RKO (cell line): ENCODE measurements around the gene CBARP.
A peak's percentile ranks its signal among the peaks of the same experiment; 100 is the strongest.

Source experiments
- DNase-seq: peaks from one replicate; pipeline ENCODE4 v3.0.0-alpha.2; 2016; ENCODE audit warnings: low spot score

Gene CBARP

DNA sequence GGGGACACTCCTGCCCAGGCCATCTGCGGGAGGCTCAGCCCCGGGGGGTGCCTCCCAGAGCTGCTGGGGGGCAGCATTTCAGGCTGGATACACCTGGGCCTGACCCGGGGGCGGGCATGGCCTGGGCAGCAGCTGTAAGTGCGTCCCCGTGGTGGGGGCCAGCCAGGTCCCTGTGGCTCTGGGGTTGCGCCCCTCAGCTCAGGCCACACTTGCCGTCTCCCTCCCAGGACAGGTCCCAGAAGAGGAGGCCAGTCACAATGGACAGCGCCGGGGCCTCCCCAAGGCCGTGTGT is 11.6 kb downstream of the CBARP start:
- DNase-seq = no peak

DNA sequence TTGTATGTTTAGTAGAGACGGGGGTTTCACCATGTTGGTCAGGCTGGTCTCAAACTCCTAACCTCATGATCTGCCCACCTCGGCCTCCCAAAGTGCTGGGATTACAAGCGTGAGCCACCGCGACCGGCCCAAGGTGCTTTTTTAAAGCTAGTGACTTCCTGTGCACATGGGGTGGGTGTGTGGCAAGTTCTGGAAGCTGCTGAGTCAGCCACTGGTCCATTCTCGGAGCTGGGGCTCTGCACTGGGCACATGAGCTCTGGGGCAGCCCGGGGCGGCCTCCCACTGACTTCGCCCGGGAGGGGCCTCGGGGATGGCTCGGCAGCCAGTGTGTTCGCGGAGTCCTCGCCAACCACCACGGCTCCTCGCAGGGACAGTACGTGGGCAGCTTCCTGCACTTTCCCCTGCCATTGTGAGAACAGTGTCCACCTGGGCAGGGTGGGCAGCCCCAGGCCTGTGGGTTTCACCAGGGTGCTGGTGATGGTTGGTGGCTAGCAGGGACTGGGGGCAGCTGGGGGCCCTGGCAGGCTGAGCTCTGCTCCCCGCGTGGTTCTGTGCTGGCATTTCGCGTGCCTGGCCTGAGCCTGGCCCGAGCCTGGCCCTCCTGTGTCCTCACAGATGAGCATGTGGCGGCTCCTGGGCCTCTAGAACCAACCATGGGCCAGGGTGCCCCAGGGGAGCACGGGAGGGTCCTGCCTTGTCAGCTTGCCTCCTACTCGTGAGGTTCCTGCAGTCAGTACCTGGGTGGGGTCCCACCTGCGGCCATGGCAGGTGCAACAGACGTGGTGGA is 12.2 kb downstream of the CBARP start:
- no peak for DNase-seq

DNA sequence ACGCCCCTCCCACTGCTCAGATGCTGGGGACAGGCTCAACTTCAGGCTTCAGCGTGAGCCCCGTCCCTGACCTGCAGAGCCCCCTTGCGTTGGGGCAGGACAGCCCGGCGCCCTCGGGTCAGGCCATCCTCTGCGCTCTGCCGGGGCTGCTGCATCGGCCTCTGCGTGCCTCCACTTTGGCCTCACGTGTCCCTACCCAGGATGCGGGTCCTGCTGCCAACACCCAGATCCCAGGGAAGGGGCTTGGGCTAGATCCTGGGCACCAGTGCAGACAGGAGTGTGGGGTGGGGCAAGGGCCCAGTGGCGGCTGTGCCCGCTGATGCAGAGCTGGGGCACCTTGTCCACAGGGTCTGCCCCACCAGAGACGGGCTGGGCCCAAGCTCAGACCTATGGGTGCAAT is 13.0 kb downstream of the CBARP start:
- no peak for DNase-seq

DNA sequence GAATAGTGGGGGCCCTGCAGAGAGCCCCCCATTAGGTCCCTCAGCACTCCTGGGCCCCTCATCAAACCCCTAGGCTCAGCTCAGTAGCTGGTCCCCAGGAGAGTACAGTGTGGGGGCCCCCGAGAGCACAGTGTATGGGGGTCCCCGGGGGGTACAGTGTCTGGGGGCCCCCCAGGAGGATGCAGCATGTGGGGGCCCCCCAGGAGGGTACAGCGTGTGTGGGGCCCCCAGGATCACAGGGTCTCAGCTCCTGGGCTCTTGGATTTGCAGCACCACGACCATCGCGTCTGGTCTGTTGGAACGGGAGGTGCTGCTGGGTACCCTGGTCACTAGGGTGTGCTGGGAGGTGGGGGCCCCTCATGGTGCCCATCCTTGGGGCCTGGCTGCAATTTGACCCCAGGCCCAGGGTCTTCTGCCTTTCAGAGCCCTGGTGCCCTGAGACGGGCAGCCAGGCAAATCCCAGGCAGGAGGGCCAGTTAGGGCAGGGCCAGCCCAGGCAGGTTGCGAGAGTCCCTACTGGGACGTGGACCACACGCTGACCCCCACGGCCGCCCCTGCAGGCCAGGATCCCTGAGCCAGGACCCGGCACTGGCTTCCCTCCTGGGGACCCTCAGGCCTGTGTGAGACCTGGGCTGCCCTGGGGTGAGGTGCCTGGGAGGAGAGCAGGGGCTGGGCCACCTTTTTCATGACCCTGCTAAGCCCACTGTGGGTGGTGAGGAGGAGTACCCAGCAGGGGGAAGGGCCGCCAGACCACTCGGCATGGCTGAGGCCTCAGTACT is 13.6 kb downstream of the CBARP start:
- no peak for DNase-seq

DNA sequence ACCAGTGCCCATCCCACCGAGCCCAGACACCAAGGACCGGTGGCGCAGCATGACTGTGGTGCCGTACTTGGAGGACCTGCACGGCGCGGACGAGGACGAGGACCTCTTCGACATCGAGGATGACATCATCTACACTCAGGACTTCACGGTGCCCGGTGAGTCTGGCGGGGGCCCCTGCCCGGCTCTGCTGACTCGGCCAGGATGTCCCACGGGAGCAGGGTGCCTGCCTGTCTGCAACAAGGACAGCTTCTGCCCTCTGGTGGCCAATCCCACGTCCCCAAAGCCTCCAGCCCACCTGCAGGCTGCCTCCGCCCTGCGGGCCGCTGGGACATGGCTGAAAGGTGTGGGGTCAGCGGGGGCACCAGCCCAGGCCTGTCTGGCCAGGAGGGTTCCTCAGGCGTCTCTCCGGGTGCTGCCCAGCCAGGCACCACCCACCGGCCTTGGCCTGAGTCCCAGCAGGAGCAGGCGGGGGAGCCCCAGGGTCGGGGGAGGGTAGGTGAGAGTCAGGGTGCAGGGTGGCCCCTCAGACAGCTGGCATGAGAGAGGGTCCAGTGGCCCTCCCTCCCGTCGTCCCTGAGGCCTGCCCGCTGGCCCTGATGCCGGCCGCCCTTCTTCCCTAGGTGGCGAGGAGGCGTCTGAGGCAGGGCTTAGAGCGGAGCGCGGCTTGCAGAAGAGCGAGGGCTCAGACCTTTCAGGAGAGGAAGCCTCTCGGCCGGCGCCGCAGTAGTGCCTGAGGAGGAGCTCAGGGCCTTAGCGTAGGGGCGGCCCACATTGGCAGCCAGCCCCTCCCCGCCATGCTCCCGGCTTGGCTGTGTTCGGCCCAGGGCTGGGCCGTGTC is 14.6 kb downstream of the CBARP start:
- peak; percentile 65 for DNase-seq

DNA sequence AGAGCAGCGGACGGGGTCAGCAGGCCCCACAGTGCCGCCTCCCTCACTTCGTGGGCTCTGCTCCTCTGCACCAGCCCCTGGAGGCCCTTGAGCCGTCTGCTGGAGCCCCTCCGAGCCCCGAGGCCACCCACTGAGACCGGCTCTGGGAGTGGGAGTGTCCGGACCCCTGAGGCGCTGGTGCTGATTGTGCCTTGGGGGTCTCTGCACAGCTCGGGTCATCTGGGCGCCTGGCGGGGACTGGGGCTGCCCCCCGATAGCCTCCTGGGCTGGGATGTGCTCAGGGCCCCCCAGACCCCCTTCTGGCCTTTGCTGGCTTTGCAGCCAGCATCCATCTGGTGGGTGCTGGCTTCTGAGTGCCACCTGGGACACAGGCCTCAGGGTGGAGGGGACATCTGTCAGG is 15.4 kb downstream of the CBARP start:
- DNase-seq = no peak

DNA sequence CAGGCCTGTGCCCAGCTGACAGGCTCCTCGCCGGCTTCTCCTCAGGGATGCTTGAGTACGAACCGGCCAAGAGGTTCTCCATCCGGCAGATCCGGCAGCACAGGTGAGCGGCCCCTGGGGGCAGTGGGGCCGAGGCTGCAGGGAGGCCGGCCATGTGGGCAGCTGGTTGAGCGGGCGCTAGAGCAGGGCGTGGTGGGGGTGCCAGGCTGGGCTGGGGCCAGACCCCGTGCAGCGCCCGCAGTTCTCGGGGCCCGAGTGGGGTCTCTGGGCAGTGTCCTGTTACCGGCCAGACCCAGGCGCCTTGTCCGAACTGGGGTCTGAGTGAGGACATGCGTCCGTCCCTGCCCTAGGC is 15.9 kb downstream of the CBARP start:
- no peak for DNase-seq

DNA sequence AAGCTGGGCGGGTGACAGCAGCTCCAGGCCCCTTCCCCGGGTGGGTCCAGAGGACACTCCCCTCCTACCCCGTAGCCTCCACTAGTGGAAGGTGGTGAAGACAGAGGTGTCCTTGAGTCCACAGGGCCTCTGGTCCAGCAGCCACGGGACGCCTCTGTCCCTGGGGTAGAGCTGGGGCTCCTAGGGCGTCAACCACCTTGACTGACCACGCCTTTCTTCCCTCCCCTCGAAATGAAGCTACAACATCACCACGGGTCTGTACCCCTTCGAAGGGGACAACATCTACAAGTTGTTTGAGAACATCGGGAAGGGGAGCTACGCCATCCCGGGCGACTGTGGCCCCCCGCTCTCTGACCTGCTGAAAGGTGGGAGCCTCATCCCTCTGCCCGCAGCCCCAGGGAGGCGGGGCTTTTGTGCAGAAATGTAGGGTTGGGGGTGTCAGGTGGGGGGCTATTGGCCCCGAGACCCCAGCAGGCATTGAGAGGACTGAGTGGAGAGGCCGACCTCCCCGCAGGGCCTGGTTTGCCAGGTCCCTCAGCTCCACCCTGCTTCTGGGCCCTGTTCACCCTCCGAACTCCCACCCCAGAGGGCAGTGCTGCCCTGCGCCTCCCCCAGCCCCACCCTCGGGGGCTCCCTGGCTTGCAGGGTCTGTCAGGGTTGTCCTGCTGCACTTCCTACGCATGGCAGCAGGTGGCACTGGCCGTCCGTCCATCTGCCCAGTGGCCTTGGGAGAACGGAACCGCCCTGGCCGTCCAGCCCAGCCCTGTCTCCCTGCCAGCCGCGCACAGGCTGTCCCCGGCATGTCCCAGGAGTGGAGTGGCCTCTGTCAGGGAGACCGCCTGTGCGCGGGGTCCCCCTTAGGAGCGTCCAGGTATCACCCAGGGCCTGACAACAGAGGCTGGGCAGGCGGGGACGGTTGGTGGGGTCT is 16.6 kb downstream of the CBARP start:
- no peak for DNase-seq

DNA sequence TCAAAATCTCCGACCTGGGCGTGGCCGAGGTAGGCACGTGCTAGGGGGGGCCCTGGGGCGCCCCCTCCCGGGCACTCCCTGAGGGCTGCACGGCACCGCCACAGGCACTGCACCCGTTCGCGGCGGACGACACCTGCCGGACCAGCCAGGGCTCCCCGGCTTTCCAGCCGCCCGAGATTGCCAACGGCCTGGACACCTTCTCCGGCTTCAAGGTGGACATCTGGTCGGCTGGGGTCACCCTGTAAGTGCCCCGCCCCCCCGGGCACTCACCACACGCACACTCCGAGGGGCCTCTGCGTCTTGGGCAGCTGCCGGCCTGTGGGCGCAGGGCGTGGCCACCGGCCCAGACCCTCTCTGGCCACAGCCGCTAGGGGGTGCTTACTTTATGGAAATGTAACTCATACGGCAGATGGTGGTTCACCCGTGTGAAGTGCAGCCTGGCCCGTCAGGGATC is 17.3 kb downstream of the CBARP start:
- no peak for DNase-seq

DNA sequence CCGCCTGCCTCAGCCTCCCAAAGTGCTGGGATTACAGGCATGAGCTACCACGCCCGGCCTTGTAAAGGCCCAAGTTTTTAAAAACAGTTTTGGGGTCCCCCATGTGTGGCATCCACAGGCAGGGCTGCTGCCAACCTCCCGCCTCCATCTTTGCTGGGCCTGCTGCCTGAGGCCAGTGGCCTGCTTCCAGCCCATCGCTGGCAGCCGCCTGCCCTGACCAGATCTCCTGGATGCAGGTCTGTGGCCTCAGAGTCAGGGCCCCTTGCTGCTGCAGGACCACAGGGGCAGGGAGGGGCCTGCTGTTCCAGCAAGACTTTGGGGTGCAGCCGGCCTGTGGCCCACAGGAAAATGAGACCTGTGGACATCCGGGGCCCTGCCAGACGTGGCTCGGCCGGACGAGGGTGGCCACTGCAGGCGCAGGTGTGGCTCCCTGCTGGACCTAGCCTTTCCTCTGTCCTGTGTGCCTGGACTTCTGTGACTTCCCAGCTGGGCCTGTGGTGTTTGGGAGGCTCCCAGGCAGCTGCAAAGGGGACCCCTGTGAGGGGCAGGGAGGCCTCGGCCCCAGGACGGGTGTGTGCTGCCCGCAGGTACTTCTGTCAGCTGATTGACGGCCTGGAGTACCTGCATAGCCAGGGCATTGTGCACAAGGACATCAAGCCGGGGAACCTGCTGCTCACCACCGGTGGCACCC is 17.9 kb downstream of the CBARP start:
- no peak for DNase-seq

DNA sequence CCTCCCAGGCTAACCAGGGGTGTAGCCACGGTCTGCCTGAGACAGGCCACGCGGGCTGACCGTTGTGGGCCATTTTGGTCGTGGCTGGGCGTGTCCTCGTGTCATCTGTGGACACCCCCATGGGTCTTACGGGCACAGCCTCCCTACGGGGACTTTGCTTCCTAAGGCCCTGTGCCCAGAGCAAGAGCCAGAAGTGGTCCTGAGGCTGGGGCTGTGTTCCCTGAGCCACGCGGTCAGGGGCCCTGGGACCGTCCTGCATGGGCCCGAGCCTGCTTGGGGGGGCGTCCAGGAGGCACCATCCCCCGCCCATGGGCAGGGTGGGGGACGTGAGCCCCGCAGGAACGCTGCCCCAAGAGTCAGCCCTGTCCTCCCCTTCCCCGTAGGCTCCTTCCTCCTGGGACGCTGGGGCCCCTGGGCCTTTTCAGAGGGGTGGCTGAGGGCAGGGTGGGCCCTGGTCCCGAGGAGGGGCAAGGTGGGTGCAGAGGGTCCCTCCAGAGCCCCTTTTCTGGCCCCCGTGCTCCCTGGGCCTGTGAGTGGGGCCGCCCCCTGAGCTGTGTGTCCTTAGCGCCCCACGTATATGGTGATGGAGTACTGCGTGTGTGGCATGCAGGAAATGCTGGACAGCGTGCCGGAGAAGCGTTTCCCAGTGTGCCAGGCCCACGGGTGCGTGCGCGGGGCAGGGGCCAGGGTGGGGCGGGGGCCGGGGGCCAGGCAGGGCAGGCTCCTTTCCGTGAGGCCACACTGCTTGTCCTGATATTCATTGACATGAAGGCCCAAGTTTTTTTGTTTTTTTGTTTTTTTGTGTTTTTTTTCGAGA is 18.8 kb downstream of the CBARP start:
- no peak for DNase-seq

DNA sequence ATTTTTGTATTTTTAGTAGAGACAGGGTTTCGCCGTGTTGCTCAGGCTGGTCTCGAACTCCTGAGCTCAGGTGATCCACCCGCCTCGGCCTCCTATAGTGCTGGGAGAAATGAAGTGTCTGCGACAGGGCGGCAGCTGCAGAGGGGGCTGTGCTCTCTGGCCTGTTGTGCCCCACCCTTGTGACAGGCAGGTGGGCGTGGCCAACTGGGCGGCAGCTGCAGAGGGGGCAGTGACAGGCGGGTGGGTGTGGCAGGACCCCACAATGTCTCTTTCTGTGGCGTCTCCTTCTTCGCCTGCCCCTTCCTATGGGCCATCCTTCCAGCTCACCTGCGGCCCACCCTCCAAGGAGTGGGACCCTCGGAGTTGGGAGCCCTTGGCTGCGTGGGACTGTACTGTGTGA is 20.4 kb downstream of the CBARP start:
- no peak for DNase-seq

DNA sequence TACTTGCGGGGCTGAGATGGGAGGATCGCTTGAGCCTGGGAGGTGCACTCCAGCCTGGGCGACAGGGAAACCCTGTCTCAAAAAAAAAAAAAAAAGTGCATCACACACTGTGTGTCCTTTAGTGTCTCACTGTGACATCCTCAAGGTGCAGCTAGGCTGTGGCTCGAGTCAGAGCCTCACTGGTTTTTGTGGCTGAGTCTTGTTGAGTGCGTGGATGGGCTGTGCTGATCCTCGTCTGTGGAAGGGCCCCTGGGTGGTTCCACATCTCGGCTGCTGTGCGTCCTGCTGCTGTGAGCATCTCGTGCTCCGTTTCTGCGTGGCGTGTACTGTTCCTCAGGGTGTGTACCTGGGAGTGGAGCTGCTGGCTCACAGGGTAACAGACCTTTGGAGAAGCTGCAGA is 21.0 kb downstream of the CBARP start:
- no peak for DNase-seq

DNA sequence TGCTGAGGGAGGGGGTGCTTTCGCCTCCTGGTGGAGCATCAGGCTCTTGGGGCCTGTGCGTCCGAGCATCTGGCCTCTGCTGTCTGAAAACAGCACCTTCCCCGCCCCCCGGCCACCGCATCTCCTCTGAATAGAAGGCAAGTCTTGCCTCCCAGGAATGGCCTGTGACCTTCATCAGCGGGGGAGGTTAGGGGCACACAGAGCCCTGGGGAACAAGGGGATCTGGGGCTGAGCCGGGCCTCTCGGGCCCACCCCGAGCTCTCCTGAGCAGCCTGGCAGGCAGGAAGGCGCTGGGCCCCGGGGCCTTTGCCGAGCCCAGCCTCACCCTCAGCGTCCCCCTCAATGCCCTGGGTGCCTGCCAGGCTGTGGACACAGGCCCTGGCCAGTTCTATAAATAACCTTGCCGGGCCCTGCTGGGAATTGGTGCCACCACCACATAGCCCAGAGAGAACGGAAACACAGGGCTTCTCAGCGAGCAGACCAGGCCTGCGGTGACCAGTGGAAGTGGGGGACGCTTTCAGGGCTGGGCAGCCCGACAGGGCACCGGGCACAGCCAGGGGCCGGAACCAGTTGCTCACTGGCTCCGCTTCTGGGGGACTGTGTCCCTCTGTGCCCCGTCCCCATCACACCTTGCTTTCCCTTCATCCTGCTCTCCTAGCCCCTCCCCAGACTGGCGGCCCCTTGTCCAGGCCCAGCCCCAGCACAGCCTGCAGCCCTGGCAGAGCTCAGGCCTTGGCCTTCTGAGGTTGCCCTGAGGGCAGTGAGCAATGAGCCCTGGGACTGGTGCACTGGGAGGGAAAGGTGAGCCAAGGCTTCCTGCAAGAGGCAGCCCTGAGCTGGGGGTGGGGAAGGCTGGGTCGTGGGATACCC is 22.7 kb downstream of the CBARP start:
- DNase-seq = no peak

DNA sequence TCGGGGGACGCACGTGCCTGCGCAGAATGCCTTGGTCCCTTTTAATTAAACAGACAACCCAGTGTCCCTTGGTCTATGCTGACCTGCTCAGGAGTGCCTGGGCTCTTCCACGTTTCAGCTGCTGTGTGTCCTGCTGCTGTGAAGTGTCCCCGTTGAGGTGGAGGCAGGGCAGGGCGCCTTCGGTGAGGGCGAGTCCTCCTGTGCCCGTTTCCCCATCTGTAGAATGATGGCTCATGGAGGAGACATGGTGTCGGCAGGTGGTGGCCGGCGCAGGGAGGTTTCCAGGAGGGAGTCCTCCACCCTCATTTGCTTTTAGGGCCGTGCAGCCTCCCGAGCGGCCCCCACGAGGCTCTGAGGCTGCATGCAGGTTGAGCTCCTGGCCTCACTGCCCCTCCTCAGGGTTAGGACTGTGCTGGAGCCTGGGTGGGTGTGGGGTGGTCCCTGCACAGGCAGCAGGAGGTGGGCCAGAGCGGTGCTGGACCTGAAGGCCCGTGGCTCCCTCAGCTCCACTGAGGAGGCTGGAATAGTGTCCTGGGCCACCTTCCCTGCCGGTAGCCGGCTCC is 23.4 kb downstream of the CBARP start:
- DNase-seq = no peak

DNA sequence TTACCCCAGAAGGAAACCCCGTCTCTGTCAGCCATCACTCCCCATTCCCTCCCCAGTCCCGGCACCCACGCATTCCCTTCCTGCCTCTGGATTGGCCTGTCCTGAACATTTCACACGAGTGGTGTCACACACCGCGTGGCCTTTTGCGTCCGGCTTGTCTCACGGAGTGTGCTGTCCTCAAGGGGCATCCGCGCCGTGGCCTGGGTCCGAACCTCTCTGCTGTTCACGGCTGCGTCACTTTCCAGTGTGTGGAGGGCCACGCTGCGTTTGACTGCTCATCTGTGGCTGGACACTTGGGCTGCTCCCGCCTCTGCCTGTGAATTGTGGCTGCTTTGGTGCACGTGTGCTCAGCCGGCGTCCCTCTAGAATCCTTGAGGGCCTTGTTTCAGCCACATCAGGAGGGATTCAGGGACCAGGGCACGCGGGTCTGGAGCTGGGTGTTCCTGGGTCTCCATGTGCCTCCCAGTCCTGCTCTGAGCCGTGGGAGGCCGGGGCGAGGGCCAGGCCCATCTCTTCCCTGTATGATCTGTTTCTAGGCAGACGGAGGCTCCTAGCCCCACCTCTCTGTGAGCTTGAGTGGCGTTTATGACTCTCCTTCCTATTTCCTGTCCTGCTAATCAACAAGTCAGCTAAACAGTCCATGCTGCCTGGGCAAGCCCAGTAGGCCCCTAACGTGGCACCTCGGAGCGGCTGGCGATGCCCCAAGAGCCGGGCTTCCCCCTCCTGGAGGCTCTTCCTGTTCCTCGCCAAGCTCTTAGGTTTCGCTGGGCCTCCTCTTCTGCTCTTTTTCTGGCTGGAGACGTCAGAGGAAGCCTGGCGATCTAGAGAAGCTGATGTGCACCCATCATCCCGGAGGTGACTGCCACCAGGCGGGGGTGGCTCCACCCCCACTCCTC is 24.2 kb downstream of the CBARP start:
- peak; percentile 50 for DNase-seq

DNA sequence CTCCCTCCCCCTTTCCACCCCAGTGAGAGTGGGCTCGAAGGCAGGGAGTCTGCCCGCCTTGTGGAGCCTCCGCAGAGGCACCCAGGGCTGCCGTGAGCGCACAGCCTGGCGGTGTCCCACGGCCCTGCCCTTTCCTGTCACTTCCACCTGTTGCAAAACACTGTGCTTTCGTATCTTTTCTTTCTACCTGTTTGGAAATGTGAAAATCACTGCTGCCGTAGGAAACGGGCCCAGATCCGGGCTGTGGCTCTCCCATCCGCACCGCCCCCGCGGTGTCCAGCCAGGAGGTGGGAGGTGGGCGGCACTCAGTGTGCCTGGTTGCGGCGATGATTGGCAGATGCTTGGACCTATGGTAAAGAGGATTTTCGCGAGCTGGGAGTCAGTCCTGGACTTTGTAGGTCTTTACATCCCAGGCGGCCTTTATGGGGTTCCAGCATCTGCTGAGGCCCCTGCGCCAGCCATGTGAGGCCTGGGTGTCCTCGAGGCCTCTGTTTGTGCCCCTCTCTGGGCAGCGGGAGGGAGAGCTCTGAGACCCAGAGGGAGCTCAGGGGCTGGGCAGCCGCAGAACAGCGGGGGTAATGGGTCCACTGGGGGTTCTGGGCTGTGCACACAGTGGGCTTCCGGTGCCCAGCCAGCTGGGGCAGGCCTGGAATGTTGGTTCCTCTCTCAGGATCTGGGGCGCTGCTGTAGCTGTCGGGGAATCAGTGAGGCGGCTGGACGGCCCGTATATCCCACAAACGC is 26.1 kb downstream of the CBARP start:
- DNase-seq = no peak
